ENCODE results near the gene ACCS. TPM values are rescaled to one million over a fixed set of nuclear protein-coding genes. Genes with fewer than 3 reads are reported as not detected.

Gene ACCS
- polyA plus RNA-seq, 1 experiment, result 7.0 TPM

DNA sequence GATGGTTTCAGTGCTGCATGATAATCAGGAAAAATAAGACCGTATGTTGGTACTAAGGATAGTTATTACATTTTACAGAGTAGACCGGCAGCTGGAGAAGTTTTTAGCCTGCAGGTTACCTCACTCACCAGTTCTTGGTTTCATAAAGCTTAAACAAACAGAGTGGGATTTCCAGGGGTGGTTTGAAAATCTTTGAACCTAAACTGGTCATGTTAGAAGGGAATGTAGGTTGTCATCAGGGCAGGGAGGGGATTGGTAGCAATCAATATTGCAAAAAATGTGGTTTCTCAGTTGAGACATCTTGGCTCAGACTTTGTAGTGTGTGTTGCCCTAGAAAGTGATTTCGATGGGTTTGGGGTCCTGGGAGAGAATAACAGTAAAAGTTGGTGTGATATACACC, 46.9 kb downstream of the ACCS start:
- Histone ChIP-seq H3K4me3 (ENCODE audit: low read depth, low read length) (no peak overlapping the region), H3K27me3 (ENCODE audit: control insufficient read depth, insufficient read depth, low read length) (no peaks in the 10 kb centered on the region), H3K27ac (ENCODE audit: low read depth, low read length) (no peak overlapping the region), H3K9me3 (ENCODE audit: control insufficient read depth, insufficient read depth, low read length) (no peaks in the 10 kb centered on the region)
- DNase-seq (ENCODE audit: low read depth, low spot score), result no peak
- TF ChIP-seq, protein P1, sequence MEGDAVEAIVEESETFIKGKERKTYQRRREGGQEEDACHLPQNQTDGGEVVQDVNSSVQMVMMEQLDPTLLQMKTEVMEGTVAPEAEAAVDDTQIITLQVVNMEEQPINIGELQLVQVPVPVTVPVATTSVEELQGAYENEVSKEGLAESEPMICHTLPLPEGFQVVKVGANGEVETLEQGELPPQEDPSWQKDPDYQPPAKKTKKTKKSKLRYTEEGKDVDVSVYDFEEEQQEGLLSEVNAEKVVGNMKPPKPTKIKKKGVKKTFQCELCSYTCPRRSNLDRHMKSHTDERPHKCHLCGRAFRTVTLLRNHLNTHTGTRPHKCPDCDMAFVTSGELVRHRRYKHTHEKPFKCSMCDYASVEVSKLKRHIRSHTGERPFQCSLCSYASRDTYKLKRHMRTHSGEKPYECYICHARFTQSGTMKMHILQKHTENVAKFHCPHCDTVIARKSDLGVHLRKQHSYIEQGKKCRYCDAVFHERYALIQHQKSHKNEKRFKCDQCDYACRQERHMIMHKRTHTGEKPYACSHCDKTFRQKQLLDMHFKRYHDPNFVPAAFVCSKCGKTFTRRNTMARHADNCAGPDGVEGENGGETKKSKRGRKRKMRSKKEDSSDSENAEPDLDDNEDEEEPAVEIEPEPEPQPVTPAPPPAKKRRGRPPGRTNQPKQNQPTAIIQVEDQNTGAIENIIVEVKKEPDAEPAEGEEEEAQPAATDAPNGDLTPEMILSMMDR (IDR thresholded peaks at IDR 0.05; ENCODE audit: low read depth, low read length), result no peak
- ChIA-PET CTCF (interaction anchor here (1.3 to 1.9 kb wide), 2 partner anchors 18 to 426 kb away, joined by 3 to 4 read pairs; partner anchors contain the start of gene EXT2), POLR2A (no interaction called here)

- TF ChIP-seq, protein P1 (IDR thresholded peaks at IDR 0.05; ENCODE audit: low read depth, low read length), result no peak
- POLR2A ChIA-PET, result no interaction called here
- H3K27me3 ChIP-seq (ENCODE audit: control insufficient read depth, insufficient read depth, low read length), result no peaks in the 10 kb centered on the region
- no peak for DNase-seq (ENCODE audit: low read depth, low spot score)
- no peak overlapping the region for H3K4me3 ChIP-seq (ENCODE audit: low read depth, low read length)
- no peaks in the 10 kb centered on the region for H3K9me3 ChIP-seq (ENCODE audit: control insufficient read depth, insufficient read depth, low read length)
- no peak overlapping the region for H3K27ac ChIP-seq (ENCODE audit: low read depth, low read length)
- CTCF ChIA-PET, result interaction anchor here (1.3 to 1.9 kb wide), 3 partner anchors 18 to 426 kb away, joined by 3 to 4 read pairs (median 4); partner anchors contain the start of gene EXT2
Measured at GRCh38 chr11:44113572-44113971, 47.5 kb downstream of the ACCS start.

- DNase-seq (ENCODE audit: low read depth, low spot score), result no peak
- TF ChIP-seq, protein P1 (IDR thresholded peaks at IDR 0.05; ENCODE audit: low read depth, low read length), result no peak
- H3K4me3 ChIP-seq (ENCODE audit: low read depth, low read length), result no peak overlapping the region
- H3K27ac ChIP-seq (ENCODE audit: low read depth, low read length), result no peak overlapping the region
- CTCF ChIA-PET, result interaction anchor here (0.7 to 2.2 kb wide), 3 partner anchors 12 to 22 kb away, joined by 3 to 13 read pairs (median 4); partner anchors contain the start of gene EXT2
- no peaks in the 10 kb centered on the region for H3K27me3 ChIP-seq (ENCODE audit: control insufficient read depth, insufficient read depth, low read length)
- POLR2A ChIA-PET, result no interaction called here
- H3K9me3 ChIP-seq (ENCODE audit: control insufficient read depth, insufficient read depth, low read length), result no peaks in the 10 kb centered on the region
Measured at GRCh38 chr11:44116234-44116830, 50.3 kb downstream of the ACCS start.

DNA sequence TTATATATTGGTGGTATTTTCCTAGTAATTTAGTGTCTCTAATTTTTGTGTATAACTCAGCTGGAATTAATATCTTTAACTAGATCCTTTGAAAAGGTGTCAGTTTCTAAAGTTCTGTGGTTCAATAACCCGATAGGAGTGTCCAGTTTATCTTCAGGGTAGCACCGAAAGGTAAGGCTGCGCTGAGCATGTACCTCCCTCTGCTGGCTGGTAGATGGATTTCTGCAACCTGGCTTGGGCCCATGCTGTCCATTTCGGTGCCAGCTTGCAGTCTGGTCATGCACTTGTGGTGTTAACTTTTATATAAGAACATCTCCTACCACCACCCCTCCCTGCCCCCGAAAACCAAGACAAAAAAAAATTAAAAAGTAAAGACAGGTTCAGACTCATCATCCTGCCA, 54.1 kb downstream of the ACCS start:
- ChIA-PET POLR2A (no interaction called here), CTCF (interaction anchor here (0.9 to 3.5 kb wide), 8 partner anchors 10 to 115 kb away, joined by 3 to 17 read pairs (median 6); partner anchors contain the start of genes ACCS and EXT2)
- Histone ChIP-seq H3K27me3 (ENCODE audit: control insufficient read depth, insufficient read depth, low read length) (no peaks in the 10 kb centered on the region), H3K9me3 (ENCODE audit: control insufficient read depth, insufficient read depth, low read length) (no peaks in the 10 kb centered on the region), H3K4me3 (ENCODE audit: low read depth, low read length) (no peak overlapping the region), H3K27ac (ENCODE audit: low read depth, low read length) (no peak overlapping the region)
- TF ChIP-seq, protein P1 (IDR thresholded peaks at IDR 0.05; ENCODE audit: low read depth, low read length), result peak; percentile 30; the same call in 1 of the 2 replicates
- DNase-seq (ENCODE audit: low read depth, low spot score), result no peak

- CTCF ChIA-PET, result interaction anchor here (1.3 kb wide), 1 partner anchor 31 kb away, joined by 4 read pairs; no protein-coding TSS in a partner anchor
- H3K27ac ChIP-seq (ENCODE audit: low read depth, low read length), result no peak overlapping the region
- no peak for DNase-seq (ENCODE audit: low read depth, low spot score)
Measured at GRCh38 chr11:44125598-44125997, 59.5 kb downstream of the ACCS start.

More at GRCh38 chr11:44125598-44125997, 59.5 kb downstream of the ACCS start:
- Histone ChIP-seq H3K9me3 (ENCODE audit: control insufficient read depth, insufficient read depth, low read length) (no peaks in the 10 kb centered on the region), H3K4me3 (ENCODE audit: low read depth, low read length) (no peak overlapping the region), H3K27me3 (ENCODE audit: control insufficient read depth, insufficient read depth, low read length) (no peaks in the 10 kb centered on the region)
- POLR2A ChIA-PET, result no interaction called here
- TF ChIP-seq, protein P1 (IDR thresholded peaks at IDR 0.05; ENCODE audit: low read depth, low read length), result no peak

All from AG04450 (cell line).